WTC11 (cell line): Measurements from ENCODE around the gene RASGRP3. TPM values are rescaled to one million over a fixed set of nuclear protein-coding genes. Genes with fewer than 3 reads are reported as not detected.

ENCODE experiments used
- ATAC-seq: fragments of 200-7000 bp; cut with Tn5 transposase; 2 replicates; pipeline ENCODE4 v1.10.0; 2021; ENCODE audit warnings: mild to moderate bottlenecking, moderate library complexity
- CTCF ChIA-PET: fragments of 300-600 bp; sonication (Branson Sonifier 250); formaldehyde crosslinking; loops from one replicate; lab custom pipeline; 2021; ENCODE audit warnings: antibody characterized with exemption; lab: Charles Lee
- POLR2A ChIA-PET: fragments of 350-600 bp; sonication (Branson Sonifier 250); formaldehyde crosslinking; loops from one replicate; lab custom pipeline; 2021; ENCODE audit warnings: antibody characterized with exemption; lab: Charles Lee
- DNase-seq: peaks from one replicate; pipeline ENCODE4 v3.0.0; 2021; ENCODE audit warnings: low spot score
- H3K27ac Mint-ChIP-seq: 2 replicates; pipeline ENCODE4 v1.8.0; 2021; ENCODE audit warnings: mixed read lengths
- H3K27me3 Mint-ChIP-seq: 2 replicates; pipeline ENCODE4 v1.8.0; 2021; ENCODE audit warnings: low read depth, mild to moderate bottlenecking, moderate library complexity, mixed read lengths
- H3K36me3 Mint-ChIP-seq: 2 replicates; pipeline ENCODE4 v1.8.0; 2021; ENCODE audit warnings: mixed read lengths
- H3K4me1 Mint-ChIP-seq: 2 replicates; pipeline ENCODE4 v1.8.0; 2022; ENCODE audit warnings: mixed read lengths
- H3K4me3 Mint-ChIP-seq: 2 replicates; pipeline ENCODE4 v1.8.0; 2021; ENCODE audit warnings: mild to moderate bottlenecking, moderate library complexity, mixed read lengths
- H3K9me3 Mint-ChIP-seq: 2 replicates; pipeline ENCODE4 v1.8.0; 2021; ENCODE audit warnings: mixed read lengths
- ATF1 ChIP-seq: sonication (generic); formaldehyde crosslinking; IDR thresholded peaks from 2 replicates; pipeline ENCODE4 v1.8.1; 2023; ENCODE audit warnings: mild to moderate bottlenecking, moderate library complexity, missing genetic modification reagents
- CBFB ChIP-seq: sonication (generic); formaldehyde crosslinking; IDR thresholded peaks from 2 replicates; pipeline ENCODE4 v1.8.1; 2022; ENCODE audit warnings: mild to moderate bottlenecking, low read depth, missing genetic modification reagents
- CREM ChIP-seq: sonication (generic); formaldehyde crosslinking; IDR thresholded peaks from 2 replicates; pipeline ENCODE4 v1.8.1; 2022; ENCODE audit warnings: mild to moderate bottlenecking, missing genetic modification reagents, moderate library complexity
- ETV6 ChIP-seq: sonication (generic); formaldehyde crosslinking; IDR thresholded peaks from 2 replicates; pipeline ENCODE4 v1.8.1; 2022; ENCODE audit warnings: mild to moderate bottlenecking, missing genetic modification reagents
- FOXJ3 ChIP-seq: sonication (generic); formaldehyde crosslinking; IDR thresholded peaks from 2 replicates; pipeline ENCODE4 v1.9.0; 2021; ENCODE audit warnings: missing genetic modification reagents, mild to moderate bottlenecking, borderline replicate concordance
- MYBL2 ChIP-seq: sonication (generic); formaldehyde crosslinking; IDR thresholded peaks from 2 replicates; pipeline ENCODE4 v1.8.1; 2023; ENCODE audit warnings: mild to moderate bottlenecking, moderate library complexity, missing genetic modification reagents
- NR2C2 ChIP-seq: sonication (generic); formaldehyde crosslinking; IDR thresholded peaks from 2 replicates; pipeline ENCODE4 v1.8.0; 2022; ENCODE audit warnings: mild to moderate bottlenecking, missing genetic modification reagents
- ZNF138 ChIP-seq: sonication (generic); formaldehyde crosslinking; conservative IDR thresholded peaks from 2 replicates; pipeline ENCODE4 v1.8.1; 2022; ENCODE audit warnings: mild to moderate bottlenecking, moderate library complexity, missing genetic modification reagents
- ZNF219 ChIP-seq: sonication (generic); formaldehyde crosslinking; IDR thresholded peaks from 2 replicates; pipeline ENCODE4 v1.8.0; 2023; ENCODE audit warnings: missing genetic modification reagents, mild to moderate bottlenecking, borderline replicate concordance
- ZNF263 ChIP-seq: sonication (generic); formaldehyde crosslinking; IDR thresholded peaks from 2 replicates; pipeline ENCODE4 v1.8.1; 2022; ENCODE audit warnings: low read depth, mild to moderate bottlenecking, moderate library complexity, missing genetic modification reagents
- ZNF317 ChIP-seq: sonication (generic); formaldehyde crosslinking; IDR thresholded peaks from 2 replicates; pipeline ENCODE4 v1.8.1; 2023; ENCODE audit warnings: low read depth, mild to moderate bottlenecking, moderate library complexity, missing genetic modification reagents, borderline replicate concordance
- ZNF396 ChIP-seq: fragments of 250-450 bp; sonication (Bioruptor Pico); IDR thresholded peaks from 2 replicates; pipeline ENCODE4 v1.8.0; 2021; ENCODE audit warnings: mild to moderate bottlenecking, moderate library complexity, borderline replicate concordance
- ZNF416 ChIP-seq: fragments of 250-450 bp; sonication (Bioruptor Pico); IDR thresholded peaks from 2 replicates; pipeline ENCODE4 v1.9.0; 2021; ENCODE audit warnings: mild to moderate bottlenecking, inconsistent platforms
- ZNF423 ChIP-seq: fragments of 250-450 bp; sonication (Bioruptor Pico); IDR thresholded peaks from 2 replicates; pipeline ENCODE4 v2.1.2; 2022; ENCODE audit warnings: mild to moderate bottlenecking, moderate library complexity
- ZNF671 ChIP-seq: fragments of 250-450 bp; sonication (Bioruptor Pico); IDR thresholded peaks from 2 replicates; pipeline ENCODE4 v1.8.0; 2021; ENCODE audit warnings: mild to moderate bottlenecking
- total RNA-seq: library from RNA; stranded (reverse); gene quantifications from 3 replicates; pipeline ENCODE4 v1.2.3, GENCODE V29; 2021
- TF ChIP-seq, protein P1 (sequence below): sonication (generic); formaldehyde crosslinking; IDR thresholded peaks from 2 replicates; pipeline ENCODE4 v1.8.1; 2022; ENCODE audit warnings: missing genetic modification reagents, borderline replicate concordance
- TF ChIP-seq, protein P2 (sequence below): sonication (generic); formaldehyde crosslinking; IDR thresholded peaks from 2 replicates; pipeline ENCODE4 v1.8.0; 2022; ENCODE audit warnings: mild to moderate bottlenecking, missing genetic modification reagents
- TF ChIP-seq, protein P3 (sequence below): sonication (generic); formaldehyde crosslinking; IDR thresholded peaks from 2 replicates; pipeline ENCODE4 v1.8.0; 2022; ENCODE audit warnings: missing genetic modification reagents

The RASGRP3 gene
- total RNA-seq, 1 experiment from 2014 or later, result 0.11 TPM

DNA sequence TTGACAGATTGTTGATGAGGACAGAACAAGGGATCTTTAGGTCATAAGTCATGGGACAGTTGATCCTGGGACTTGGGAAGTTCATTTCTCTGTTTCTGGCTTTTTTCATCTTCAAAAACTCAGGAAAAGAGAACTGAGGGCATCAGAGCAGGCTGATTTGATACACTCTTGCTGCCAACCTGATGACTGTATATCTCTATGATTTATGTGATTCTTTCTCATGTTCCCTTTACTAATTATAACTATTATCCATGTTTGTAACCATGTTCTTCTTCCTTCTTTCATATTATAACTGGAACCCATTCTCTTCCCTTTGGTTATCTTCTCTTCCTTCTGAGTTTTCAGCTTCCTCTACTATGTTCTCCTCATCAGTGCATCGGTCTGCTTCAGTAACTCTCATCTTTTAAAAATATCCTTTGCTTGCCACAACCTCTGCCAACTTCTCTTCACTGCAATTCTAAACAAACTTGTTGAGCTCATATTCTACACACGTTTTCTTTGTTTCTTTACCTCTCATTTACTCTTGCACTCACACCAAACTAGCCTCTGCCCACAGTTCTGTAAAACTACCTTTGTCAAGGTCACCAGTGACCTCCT lies 13.5 kb downstream of the RASGRP3 start:
- peaks cover 9% of the 10 kb centered on the region; the same call in 1 of the 2 replicates for H3K36me3 Mint-ChIP-seq
- ATAC-seq (no peak), DNase-seq (no peak)
- ChIA-PET POLR2A (no interaction called here), CTCF (no interaction called here)
- TF ChIP-seq MYBL2 (no peak), ETV6 (no peak)
- TF ChIP-seq, protein P1, sequence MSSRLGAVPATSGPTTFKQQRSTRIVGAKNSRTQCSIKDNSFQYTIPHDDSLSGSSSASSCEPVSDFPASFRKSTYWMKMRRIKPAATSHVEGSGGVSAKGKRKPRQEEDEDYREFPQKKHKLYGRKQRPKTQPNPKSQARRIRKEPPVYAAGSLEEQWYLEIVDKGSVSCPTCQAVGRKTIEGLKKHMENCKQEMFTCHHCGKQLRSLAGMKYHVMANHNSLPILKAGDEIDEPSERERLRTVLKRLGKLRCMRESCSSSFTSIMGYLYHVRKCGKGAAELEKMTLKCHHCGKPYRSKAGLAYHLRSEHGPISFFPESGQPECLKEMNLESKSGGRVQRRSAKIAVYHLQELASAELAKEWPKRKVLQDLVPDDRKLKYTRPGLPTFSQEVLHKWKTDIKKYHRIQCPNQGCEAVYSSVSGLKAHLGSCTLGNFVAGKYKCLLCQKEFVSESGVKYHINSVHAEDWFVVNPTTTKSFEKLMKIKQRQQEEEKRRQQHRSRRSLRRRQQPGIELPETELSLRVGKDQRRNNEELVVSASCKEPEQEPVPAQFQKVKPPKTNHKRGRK, result no peak
- no peaks in the 10 kb centered on the region for H3K27me3 Mint-ChIP-seq
- H3K27ac Mint-ChIP-seq, result no peak overlapping the region
- H3K4me3 Mint-ChIP-seq, result no peak overlapping the region
- peaks cover 23% of the 10 kb centered on the region for H3K9me3 Mint-ChIP-seq
- H3K4me1 Mint-ChIP-seq, result no peaks in the 10 kb centered on the region

DNA sequence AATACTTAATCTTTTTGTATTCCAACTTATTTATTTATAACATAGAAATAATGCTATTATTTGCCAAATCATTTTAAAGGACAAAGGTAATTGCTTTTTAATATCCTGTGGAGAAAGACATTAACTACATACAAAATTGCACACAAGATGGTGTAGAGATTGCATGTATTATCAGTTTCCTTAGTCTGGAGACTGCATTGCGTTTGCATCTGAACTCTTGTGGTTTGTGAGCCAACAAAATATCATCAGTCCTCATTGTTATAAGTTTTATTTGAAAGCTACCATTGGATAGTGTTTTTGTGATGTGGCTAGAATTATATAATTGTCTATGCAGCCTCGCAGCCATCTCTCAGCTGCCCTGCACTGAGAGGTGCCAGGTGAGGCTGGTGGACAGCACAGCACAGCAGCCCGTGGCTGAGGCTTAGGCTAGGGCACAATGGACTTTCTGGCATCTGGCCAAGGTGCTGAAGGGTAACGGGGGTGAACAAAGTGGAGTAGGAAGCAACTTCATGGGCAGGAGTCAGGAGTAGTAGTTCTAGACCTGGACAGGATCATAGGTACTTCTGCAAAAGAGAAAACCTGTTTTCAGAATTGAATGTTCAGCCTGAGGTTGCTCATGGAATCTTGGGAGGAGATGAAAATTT lies 15.1 kb downstream of the RASGRP3 start:
- DNase-seq, result peak; percentile 38
- Mint-ChIP-seq H3K4me1 (no peaks in the 10 kb centered on the region), H3K4me3 (no peak overlapping the region), H3K27me3 (no peaks in the 10 kb centered on the region), H3K27ac (no peak overlapping the region), H3K36me3 (peaks cover 1% of the 10 kb centered on the region; the same call in 1 of the 2 replicates)
- peak; percentile 78 for ATAC-seq
- CTCF ChIA-PET, result no interaction called here
- TF ChIP-seq ATF1 (CRISPR knock-in tag), result no peak
- no peak for TF ChIP-seq ZNF219 (CRISPR knock-in tag)
- TF ChIP-seq NR2C2 (CRISPR knock-in tag), result no peak
- TF ChIP-seq, protein P2, sequence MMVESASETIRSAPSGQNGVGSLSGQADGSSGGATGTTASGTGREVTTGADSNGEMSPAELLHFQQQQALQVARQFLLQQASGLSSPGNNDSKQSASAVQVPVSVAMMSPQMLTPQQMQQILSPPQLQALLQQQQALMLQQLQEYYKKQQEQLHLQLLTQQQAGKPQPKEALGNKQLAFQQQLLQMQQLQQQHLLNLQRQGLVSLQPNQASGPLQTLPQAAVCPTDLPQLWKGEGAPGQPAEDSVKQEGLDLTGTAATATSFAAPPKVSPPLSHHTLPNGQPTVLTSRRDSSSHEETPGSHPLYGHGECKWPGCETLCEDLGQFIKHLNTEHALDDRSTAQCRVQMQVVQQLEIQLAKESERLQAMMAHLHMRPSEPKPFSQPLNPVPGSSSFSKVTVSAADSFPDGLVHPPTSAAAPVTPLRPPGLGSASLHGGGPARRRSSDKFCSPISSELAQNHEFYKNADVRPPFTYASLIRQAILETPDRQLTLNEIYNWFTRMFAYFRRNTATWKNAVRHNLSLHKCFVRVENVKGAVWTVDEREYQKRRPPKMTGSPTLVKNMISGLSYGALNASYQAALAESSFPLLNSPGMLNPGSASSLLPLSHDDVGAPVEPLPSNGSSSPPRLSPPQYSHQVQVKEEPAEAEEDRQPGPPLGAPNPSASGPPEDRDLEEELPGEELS (CRISPR knock-in tag), result no peak
- TF ChIP-seq, protein P3, sequence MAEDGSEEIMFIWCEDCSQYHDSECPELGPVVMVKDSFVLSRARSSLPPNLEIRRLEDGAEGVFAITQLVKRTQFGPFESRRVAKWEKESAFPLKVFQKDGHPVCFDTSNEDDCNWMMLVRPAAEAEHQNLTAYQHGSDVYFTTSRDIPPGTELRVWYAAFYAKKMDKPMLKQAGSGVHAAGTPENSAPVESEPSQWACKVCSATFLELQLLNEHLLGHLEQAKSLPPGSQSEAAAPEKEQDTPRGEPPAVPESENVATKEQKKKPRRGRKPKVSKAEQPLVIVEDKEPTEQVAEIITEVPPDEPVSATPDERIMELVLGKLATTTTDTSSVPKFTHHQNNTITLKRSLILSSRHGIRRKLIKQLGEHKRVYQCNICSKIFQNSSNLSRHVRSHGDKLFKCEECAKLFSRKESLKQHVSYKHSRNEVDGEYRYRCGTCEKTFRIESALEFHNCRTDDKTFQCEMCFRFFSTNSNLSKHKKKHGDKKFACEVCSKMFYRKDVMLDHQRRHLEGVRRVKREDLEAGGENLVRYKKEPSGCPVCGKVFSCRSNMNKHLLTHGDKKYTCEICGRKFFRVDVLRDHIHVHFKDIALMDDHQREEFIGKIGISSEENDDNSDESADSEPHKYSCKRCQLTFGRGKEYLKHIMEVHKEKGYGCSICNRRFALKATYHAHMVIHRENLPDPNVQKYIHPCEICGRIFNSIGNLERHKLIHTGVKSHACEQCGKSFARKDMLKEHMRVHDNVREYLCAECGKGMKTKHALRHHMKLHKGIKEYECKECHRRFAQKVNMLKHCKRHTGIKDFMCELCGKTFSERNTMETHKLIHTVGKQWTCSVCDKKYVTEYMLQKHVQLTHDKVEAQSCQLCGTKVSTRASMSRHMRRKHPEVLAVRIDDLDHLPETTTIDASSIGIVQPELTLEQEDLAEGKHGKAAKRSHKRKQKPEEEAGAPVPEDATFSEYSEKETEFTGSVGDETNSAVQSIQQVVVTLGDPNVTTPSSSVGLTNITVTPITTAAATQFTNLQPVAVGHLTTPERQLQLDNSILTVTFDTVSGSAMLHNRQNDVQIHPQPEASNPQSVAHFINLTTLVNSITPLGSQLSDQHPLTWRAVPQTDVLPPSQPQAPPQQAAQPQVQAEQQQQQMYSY (CRISPR knock-in tag), result no peak
- no peak for TF ChIP-seq ZNF138 (CRISPR knock-in tag)
- no peak for TF ChIP-seq ZNF671 (CRISPR knock-in tag)
- no peak for TF ChIP-seq CREM (CRISPR knock-in tag)
- TF ChIP-seq CBFB (CRISPR knock-in tag), result no peak
- TF ChIP-seq FOXJ3 (CRISPR knock-in tag), result no peak
- no peak for TF ChIP-seq ZNF416 (CRISPR knock-in tag)
- no peak for TF ChIP-seq ZNF263
- TF ChIP-seq ZNF317 (CRISPR knock-in tag), result no peak
- TF ChIP-seq ZNF396 (CRISPR knock-in tag), result no peak
- no peak for TF ChIP-seq ZNF423 (CRISPR knock-in tag)
- TF ChIP-seq, all 79 proteins: peak for 0
- POLR2A ChIA-PET, result no interaction called here
- peaks cover 13% of the 10 kb centered on the region for H3K9me3 Mint-ChIP-seq
